Measurements from ENCODE around the gene DENND4B.
A peak's percentile ranks its signal among the peaks of the same experiment; 100 is the strongest.

DNA sequence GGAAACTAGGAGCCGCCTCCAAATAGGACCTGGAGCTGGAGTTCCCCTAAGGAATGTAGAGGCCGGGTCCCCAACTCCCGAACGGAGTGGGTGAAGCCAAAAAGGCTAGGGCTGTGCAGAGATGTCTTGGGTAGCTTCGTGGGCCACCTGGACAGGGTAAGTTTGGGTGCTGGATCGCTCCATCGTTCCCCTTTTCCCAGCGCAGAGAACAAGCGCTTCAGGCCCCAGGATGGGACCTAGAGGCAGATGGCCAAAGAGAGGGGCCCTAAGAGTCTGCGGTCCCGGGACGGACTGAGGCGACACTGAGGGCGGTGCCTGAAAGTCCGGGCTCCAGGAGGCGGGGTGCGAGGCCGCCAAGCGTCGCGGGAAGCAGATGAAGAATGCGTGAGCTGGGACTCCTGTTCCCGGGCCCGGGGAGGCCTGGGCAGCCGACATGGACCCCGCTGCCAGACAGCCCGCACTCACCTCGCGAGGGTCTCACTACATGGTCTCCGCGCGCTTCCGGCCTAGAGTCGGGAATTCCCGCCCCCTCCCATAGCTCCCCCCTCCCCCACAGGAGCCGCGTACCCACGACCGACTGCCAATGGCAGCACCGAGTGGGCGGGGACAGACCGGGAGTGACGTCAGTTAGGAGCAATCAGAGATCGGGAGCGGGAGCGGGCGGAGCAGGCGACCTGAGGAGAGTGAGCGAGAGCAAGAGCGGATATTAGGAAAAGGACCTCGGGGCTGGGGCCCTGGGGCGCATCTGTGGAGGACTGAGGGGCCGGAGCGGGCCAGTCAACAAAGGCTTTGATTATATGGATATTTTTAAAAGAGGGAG lies 16.7 kb upstream of the DENND4B start, which contains the start of gene SLC39A1:
- peak; percentile 66 for TF ChIP-seq POLR2A (IDR thresholded peaks at IDR 0.05; ENCODE audit: low read length)
- no peak for TF ChIP-seq GATA1 (IDR thresholded peaks at IDR 0.05; ENCODE audit: low read depth, low read length)
